Right lobe of liver (tissue), 6 donors: Measurements from ENCODE around the gene PTPRD. TPM values are rescaled to one million over a fixed set of nuclear protein-coding genes. Genes with fewer than 3 reads are reported as not detected.

ENCODE experiments used
- ATAC-seq, 4 donors: fragments of 200-7000 bp; cut with Tn5 transposase; one replicate each; pipeline ENCODE4 v1.9.1; 2020; ENCODE audit warnings: mild to moderate bottlenecking in 4 of 4, moderate library complexity in 4 of 4
- DNase-seq, 3 donors: peaks; one replicate each; pipeline ENCODE4 v3.0.0-alpha.2; 2020
- H3K27ac ChIP-seq, 3 donors: fragments of 200-600 bp; one replicate each; pipeline ENCODE4 v1.8.0; 2022
- H3K27me3 ChIP-seq, 2 donors: fragments of 200-600 bp; one replicate each; pipeline ENCODE4 v1.8.0; 2022
- H3K36me3 ChIP-seq, 4 donors: fragments of 200-600 bp; sonication (generic) in 1 of 4; one replicate each; pipeline versions ENCODE4 v1.5.1 to v1.8.0; 2017 to 2022; ENCODE audit warnings: control low read depth in 1 of 4
- H3K4me1 ChIP-seq, 4 donors: fragments of 200-600 bp; sonication (generic) in 1 of 4; one replicate each; pipeline versions ENCODE4 v1.5.1 to v1.8.0; 2017 to 2022; ENCODE audit warnings: control low read depth in 1 of 4
- H3K4me3 ChIP-seq, 3 donors: fragments of 200-600 bp; one replicate each; pipeline ENCODE4 v1.8.0; 2022
- H3K9me3 ChIP-seq, 4 donors: fragments of 200-600 bp; sonication (generic) in 1 of 4; one replicate each; pipeline versions ENCODE4 v1.5.1 to v1.8.0; 2017 to 2022; ENCODE audit warnings: control low read depth in 1 of 4
- POLR2A ChIP-seq: fragments of 450-650 bp; IDR thresholded peaks from one replicate; pipeline ENCODE4 v1.6.1; 2017; ENCODE audit warnings: antibody characterized with exemption, mild to moderate bottlenecking
- WGBS: methylation state at CpG from one replicate; pipeline ENCODE4 v1.1.6; 2018; ENCODE audit warnings: low coverage, low lambda C conversion rate; ENCODE audit not compliant: insufficient coverage; ENCODE audit errors: missing lambda C conversion rate; 5-methylcytosine and 5-hydroxymethylcytosine counted together
- intact Hi-C, 2 donors: fragments of 100-400 bp; cut with DNase I; formaldehyde crosslinking; loops; one replicate each; pipeline versions ENCODE4 v1.11.2 to v1.14.1; 2022
- total RNA-seq, 6 experiments: library from RNA; depleted of rRNA in 2 of 6; stranded (reverse); fragments of >200 nt in 2 of 6; fragmentation: NEBNext Ultra II Directional in 3 of 6; extraction: Animal tissue kit (Norgen Biotek cat#: 25700) in 3 of 6; gene quantifications; one replicate each; pipeline versions ENCODE4 v1.1.0 to v1.2.4, GENCODE V29; 2016 to 2023
- TF ChIP-seq, protein P1 (sequence below), 4 donors: fragments of 200-600 bp in 3 of 4; fragments of 450-650 bp in 1 of 4; IDR thresholded peaks; one replicate each; pipeline versions ENCODE4 v1.5.1 to v1.8.0; 2016 to 2022; ENCODE audit warnings: antibody characterized with exemption in 4 of 4, mild to moderate bottlenecking in 2 of 4
- donor health status: DM: no; HTN: yes; CAD: no.
- donor health status: DM: no; HTN: no; CAD: no.
- donor health status: DM: no; HTN: no; CAD: no.
- donor health status: DM: no; HTN: yes; CAD: no.
- donor health status: DM: no; HTN: yes; CAD: no.

Gene PTPRD
- total RNA-seq, 6 experiments from 2014 or later, result 5.4 to 29.8 (median 13.9) TPM

DNA sequence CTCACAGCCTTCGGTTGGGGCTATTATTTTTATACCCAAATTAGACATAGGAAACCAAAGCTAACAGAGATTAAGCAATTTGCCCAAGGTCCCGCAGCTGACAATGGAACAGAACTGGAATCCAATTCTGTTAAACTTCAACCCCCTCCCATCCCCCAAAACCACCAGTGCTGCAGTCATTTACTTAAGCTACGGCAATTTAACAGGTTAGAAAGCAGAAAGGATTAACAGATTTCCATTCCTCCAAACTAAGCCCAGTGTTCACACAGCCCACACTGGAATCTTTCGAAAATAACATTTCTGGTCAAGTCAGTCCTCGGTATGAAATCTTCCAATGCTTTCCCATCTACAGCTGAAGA is 1790.2 kb downstream of the PTPRD start:
- intact Hi-C loops, result no loop called here
- DNase-seq (peak in 2 of 3 donors; percentile 38 to 84), ATAC-seq (peak; percentile 88 to 94 (median 92))
- Histone ChIP-seq H3K4me1 (peaks cover 0 to 32% (median 5%) of the 10 kb centered on the region in 4 donors), H3K27ac (peak overlapping the region; percentile 73 to 96 (median 95)), H3K4me3 (peak overlapping the region in 2 of 3 donors; percentile 29 to 47), H3K9me3 (no peaks in the 10 kb centered on the region), H3K36me3 (no peaks in the 10 kb centered on the region), H3K27me3 (no peaks in the 10 kb centered on the region)
- TF ChIP-seq, protein P1, sequence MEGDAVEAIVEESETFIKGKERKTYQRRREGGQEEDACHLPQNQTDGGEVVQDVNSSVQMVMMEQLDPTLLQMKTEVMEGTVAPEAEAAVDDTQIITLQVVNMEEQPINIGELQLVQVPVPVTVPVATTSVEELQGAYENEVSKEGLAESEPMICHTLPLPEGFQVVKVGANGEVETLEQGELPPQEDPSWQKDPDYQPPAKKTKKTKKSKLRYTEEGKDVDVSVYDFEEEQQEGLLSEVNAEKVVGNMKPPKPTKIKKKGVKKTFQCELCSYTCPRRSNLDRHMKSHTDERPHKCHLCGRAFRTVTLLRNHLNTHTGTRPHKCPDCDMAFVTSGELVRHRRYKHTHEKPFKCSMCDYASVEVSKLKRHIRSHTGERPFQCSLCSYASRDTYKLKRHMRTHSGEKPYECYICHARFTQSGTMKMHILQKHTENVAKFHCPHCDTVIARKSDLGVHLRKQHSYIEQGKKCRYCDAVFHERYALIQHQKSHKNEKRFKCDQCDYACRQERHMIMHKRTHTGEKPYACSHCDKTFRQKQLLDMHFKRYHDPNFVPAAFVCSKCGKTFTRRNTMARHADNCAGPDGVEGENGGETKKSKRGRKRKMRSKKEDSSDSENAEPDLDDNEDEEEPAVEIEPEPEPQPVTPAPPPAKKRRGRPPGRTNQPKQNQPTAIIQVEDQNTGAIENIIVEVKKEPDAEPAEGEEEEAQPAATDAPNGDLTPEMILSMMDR (IDR thresholded peaks at IDR 0.05), result no peak
- TF ChIP-seq POLR2A, result peak; percentile 56
- 29% methylated on average over 5 of the region's 5 CpGs for WGBS

DNA sequence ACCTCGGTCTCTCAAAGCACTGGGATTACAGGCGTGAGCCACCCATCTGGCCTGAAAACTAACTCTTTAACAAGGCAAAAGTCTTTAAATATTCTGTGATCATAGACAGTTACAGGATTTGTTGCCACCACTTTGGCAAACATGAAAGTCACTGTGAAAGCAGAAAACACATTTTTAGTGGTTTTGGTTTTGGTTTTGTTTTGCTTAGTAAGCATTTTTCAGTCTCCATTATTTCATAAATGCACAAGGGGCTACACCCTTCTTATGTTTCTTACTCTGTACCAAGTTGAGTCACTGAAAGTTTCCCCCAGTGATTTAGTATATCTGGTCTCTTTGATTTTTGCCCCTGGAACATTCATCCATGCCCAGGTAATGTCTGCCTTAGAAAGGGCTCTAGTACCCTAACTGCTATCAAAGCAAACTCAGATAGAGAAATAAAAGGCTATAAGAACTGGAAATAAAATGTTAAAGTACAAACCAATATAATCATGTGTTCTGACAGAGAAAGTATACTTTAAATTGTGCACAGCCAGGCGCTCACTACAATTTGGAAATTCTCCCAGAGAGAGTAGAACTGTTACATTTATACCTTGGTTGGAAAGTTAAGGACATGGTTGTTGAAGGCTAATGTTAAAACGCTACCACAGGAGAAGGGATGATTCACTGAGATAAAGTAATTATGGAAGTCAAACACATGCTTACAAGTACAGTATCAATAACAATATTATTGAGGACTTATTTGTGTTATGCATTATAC is 1790.7 kb downstream of the PTPRD start:
- DNase-seq (no peak), ATAC-seq (peak; percentile 56 to 73 (median 68))
- H3K27me3 ChIP-seq, result no peaks in the 10 kb centered on the region
- H3K36me3 ChIP-seq, result no peaks in the 10 kb centered on the region
- H3K27ac ChIP-seq, result peak overlapping the region; percentile 73 to 96 (median 95)
- intact Hi-C loops, result no loop called here
- peaks cover 0 to 32% (median 5%) of the 10 kb centered on the region in 4 donors for H3K4me1 ChIP-seq
- no peaks in the 10 kb centered on the region for H3K9me3 ChIP-seq
- peak overlapping the region; percentile 9 to 47 (median 29) for H3K4me3 ChIP-seq
- no peak for TF ChIP-seq POLR2A
- TF ChIP-seq, protein P1 (IDR thresholded peaks at IDR 0.05), result no peak
- 25% methylated on average over 4 of the region's 4 CpGs for WGBS

DNA sequence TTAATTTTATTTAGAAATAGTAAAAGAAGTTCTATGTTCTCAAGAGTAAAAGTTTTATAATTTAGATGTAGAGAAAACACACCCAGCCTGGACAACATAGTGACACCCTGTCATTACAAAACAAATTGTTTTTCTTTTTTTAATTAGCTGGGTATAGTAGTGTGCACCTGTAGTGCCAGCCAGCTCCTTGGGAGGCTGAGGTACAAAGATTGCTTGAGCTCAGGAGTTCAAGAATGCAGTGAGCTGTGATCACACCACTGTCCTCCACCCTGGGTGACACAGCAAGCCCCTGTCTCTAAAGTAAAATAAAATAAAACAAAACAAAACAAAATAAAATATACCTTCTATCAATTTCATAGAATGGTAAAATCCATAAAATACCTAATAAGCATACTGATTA is 1795.5 kb downstream of the PTPRD start:
- TF ChIP-seq, protein P1 (IDR thresholded peaks at IDR 0.05), result no peak
- TF ChIP-seq POLR2A, result no peak
- Histone ChIP-seq H3K27me3 (no peaks in the 10 kb centered on the region), H3K4me1 (peaks cover 0 to 14% (median 7%) of the 10 kb centered on the region in 4 donors), H3K9me3 (no peaks in the 10 kb centered on the region), H3K36me3 (no peaks in the 10 kb centered on the region), H3K27ac (no peak overlapping the region), H3K4me3 (no peak overlapping the region)
- ATAC-seq, result no peak
- intact Hi-C loops, result no loop called here
- no peak for DNase-seq

DNA sequence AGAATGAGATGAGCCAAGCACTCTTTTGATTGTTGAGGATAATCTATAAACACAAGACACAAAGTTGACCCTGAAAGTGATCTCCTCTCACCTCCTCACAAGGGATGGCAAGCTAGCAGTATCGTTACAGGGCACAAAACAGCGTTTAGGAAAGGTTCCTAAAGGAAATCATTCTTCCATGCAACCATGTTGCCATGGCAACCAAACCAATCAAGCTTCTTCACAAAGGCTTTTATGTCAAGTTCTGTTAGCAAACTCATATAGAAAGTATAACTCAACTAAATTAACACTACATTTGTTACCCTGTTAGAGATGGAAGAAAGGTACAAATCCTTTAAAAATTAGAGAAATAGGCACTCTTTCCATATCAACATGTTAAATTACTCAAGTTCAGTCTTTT is 1796.4 kb downstream of the PTPRD start:
- Histone ChIP-seq H3K36me3 (no peaks in the 10 kb centered on the region), H3K4me3 (no peak overlapping the region), H3K4me1 (peaks cover 0 to 14% (median 7%) of the 10 kb centered on the region in 4 donors), H3K27me3 (no peaks in the 10 kb centered on the region), H3K27ac (no peak overlapping the region), H3K9me3 (no peaks in the 10 kb centered on the region)
- ATAC-seq (no peak), DNase-seq (no peak)
- intact Hi-C loops, result no loop called here
- no peak for TF ChIP-seq POLR2A
- TF ChIP-seq, protein P1 (IDR thresholded peaks at IDR 0.05), result no peak
- WGBS, result 53% methylated on average over 2 of the region's 2 CpGs
